GM18502 (cell line): ENCODE data around the gene CCL28.

ENCODE experiments used
- ATAC-seq: cut with Tn5 transposase; IDR thresholded peaks from one replicate; pipeline ENCODE4 v1.9.1; 2021; ENCODE audit warnings: mild to moderate bottlenecking; ENCODE audit not compliant: unreplicated experiment, poor library complexity

The CCL28 gene

GRCh38 chr5:43362725-43363435, 49.3 kb downstream of the CCL28 start:
- no peak for ATAC-seq

DNA sequence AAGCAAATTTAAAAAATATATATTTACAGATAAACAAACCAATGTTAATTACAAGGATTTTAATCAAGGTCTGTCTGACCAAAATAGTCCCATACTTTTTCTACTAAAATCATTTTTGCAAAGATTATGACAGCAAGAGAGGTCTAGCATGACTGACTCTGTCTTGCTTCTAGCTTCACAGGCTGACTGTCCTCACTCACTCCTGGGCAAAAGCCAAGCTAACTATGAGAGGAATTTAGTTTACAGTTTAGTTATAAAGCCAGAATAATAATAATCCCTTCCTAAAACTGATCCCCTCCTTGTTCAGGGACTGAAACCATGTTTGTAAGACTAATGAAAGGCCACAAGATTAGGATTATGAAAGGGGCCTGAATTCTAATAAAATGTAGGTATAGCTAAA, 53.5 kb downstream of the CCL28 start:
- no peak for ATAC-seq

DNA sequence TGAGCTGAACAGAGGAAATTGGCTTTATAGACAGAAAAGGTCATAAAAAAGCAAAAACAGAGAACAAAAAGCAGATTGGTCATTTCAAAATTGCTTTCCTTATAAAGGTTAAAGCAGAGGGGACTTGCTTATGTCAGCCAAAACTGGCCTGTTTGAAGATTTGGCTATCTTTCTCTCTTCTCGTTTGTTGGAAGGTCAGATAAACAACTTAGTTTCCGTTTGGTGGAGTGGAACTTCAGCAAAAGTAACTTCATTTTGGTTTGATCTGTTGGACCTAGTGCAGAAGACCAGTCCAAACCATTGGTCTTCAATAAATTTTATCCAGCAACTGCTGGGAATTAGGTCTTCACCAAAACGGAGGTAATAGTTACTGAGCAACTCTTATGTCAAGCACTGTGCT, 53.9 kb downstream of the CCL28 start:
- ATAC-seq: no peak

- no peak for ATAC-seq
These were observed 54.3 kb downstream of the CCL28 start for GRCh38 chr5:43357878-43358281.

DNA sequence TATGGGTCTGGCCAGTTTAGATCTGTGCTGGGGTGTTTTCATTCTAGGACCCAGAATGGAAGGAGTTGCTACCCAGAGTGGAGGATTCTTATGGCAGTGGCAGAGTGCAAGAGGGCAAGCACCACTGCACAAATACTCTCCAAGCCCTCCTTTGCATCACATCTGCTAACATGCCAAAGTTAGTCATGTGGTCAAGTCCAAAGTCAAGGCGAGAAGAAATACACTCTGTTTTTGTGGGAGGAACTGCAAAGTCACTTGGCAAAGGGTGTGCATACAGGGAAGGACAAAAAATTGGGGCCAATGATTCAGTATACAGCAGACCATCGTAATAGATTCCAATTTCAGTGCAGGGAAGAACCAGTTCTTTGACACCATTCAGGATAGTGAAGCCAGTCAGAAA, 55.1 kb downstream of the CCL28 start:
- no peak for ATAC-seq

- no peak for ATAC-seq
These were observed 57.4 kb downstream of the CCL28 start for GRCh38 chr5:43354774-43355173.

- no peak for ATAC-seq
These were observed 58.5 kb downstream of the CCL28 start for GRCh38 chr5:43353668-43354067.

DNA sequence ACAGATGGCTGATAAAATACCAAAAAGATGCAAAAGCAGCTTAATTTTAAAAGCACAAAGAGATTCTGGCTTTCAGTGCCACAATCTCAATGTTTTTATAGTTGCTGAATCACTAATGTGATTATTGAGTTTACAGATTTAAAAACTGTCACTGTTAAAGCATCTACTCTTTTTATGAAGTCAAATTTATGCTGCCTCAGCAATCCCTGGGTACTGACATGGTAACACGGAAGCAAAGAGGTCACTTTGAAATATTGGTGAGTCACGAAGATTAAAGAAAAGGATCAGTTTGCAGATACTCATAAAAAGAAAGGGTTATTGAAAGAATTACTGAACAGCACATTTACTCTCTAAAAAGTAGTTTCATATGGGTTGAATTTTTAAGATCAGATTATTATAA, 59.3 kb downstream of the CCL28 start:
- ATAC-seq: no peak

DNA sequence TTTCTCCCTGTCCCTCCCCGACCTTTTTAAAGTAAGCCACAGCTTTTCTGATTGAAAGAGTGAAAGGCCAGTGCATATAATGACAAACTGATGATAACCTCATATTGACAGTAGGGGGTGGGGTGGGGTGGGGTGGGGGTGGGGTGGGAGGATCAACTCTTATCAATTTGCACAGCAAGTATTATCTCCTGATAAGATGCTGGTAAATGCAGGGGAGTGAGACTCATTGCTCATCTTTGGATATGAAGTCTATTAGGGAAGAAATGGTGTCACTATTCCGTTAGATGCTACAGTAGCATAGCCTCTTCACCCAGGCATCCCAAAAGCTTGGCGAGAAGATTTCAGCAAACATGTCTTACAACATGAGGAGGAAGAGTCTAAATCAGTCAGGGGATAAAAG, 60.1 kb downstream of the CCL28 start:
- no peak for ATAC-seq

GRCh38 chr5:43348861-43349363, 63.3 kb downstream of the CCL28 start:
- no peak for ATAC-seq

DNA sequence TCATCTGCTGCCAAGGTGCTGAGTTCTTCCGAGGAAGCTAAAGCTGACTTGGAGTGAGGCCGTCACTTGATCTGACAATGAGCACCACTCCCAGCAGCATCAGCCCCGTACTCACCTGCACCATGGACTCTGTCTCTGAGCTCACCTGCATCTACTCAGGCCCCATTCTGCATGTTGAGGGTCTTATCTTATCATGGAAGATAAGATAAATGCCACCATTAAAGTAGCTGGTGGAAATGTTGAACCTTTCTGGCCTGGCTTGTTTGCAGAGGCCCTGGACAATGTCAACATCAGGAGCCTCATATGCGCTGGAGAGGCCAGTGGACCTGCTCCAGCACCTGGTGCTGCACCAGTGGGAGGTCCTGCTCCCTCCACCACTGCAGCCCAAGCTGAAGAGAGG, 64.0 kb downstream of the CCL28 start:
- no peak for ATAC-seq

DNA sequence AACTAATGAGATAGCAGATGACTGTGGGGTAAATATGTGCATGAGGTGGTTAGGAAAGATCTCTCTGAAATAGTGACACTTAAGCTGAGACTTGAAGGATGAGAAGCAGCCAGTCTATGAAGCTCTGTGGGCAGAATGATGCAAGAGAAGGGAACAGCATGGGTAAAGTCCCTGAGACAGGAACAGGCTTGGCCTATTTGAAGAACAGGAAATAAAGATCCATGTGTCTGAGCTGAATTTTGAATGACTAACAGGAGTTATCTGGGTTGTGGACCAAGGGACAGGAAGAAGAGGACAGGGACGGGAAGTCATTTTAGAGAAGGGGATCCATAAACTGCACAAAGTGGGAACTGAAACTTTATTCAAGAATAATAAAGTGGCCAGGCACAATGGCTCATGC, 73.3 kb downstream of the CCL28 start:
- no peak for ATAC-seq

GRCh38 chr5:43336159-43336558, 76.0 kb downstream of the CCL28 start:
- no peak for ATAC-seq

- ATAC-seq: no peak
These were observed 76.5 kb downstream of the CCL28 start for GRCh38 chr5:43335681-43336080.

GRCh38 chr5:43332401-43332800, 79.8 kb downstream of the CCL28 start:
- no peak for ATAC-seq
